CD4-positive, alpha-beta T cell (primary cell): ENCODE results near the gene RPL21. TPM values are rescaled to one million over a fixed set of nuclear protein-coding genes. Genes with fewer than 3 reads are reported as not detected.
A peak's percentile ranks its signal among the peaks of the same experiment; 100 is the strongest.

ENCODE experiments used
- ATAC-seq: fragments of 200-7000 bp; cut with Tn5 transposase; one replicate; pipeline ENCODE4 v1.10.0; 2022; ENCODE audit warnings: mild to moderate bottlenecking; ENCODE audit not compliant: poor library complexity
- CTCF ChIA-PET: fragments of 350-600 bp; sonication (Branson Sonifier 250); formaldehyde crosslinking; loops from one replicate; lab custom pipeline; 2021; ENCODE audit warnings: antibody characterized with exemption, inconsistent platforms; lab: Charles Lee
- POLR2A ChIA-PET: fragments of 350-600 bp; sonication (Branson Sonifier 250); formaldehyde crosslinking; loops from one replicate; lab custom pipeline; 2021; ENCODE audit warnings: antibody characterized with exemption, inconsistent platforms; lab: Charles Lee
- DNase-seq, 14 experiments: peaks; one replicate each; pipeline ENCODE4 v3.0.0-alpha.2; 2013 to 2020; ENCODE audit warnings: mixed read lengths in 2 of 14
- H3K27ac ChIP-seq, 2 donors: one replicate each; pipeline versions ENCODE4 v1.5.1 to v1.7.0; 2013; ENCODE audit warnings: low read length in 2 of 2, low read depth in 1 of 2, mild to moderate bottlenecking in 1 of 2
- H3K27me3 ChIP-seq, 2 experiments: 1 replicate in 1 of 2; 2 replicates in 1 of 2; pipeline versions ENCODE4 v1.6.1 to v1.7.0; 2013; ENCODE audit warnings: low read length in 2 of 2, control low read depth in 1 of 2, mild to moderate bottlenecking in 1 of 2, moderate library complexity in 1 of 2; ENCODE audit not compliant: insufficient read depth in 2 of 2, control insufficient read depth in 1 of 2
- H3K36me3 ChIP-seq: one replicate; pipeline ENCODE4 v1.6.1; 2013; ENCODE audit warnings: low read length, control low read depth; ENCODE audit not compliant: insufficient read depth
- H3K4me1 ChIP-seq: one replicate; pipeline ENCODE4 v1.6.1; 2013; ENCODE audit warnings: low read length, control low read depth; ENCODE audit not compliant: insufficient read depth
- H3K4me3 ChIP-seq: one replicate; pipeline ENCODE4 v1.5.1; 2013; ENCODE audit warnings: mild to moderate bottlenecking, low read length, moderate library complexity
- H3K9me3 ChIP-seq, 2 experiments: 1 replicate in 1 of 2; 2 replicates in 1 of 2; pipeline versions ENCODE4 v1.6.1 to v1.7.0; 2013; ENCODE audit warnings: low read length in 2 of 2, mild to moderate bottlenecking in 2 of 2, control low read depth in 1 of 2, moderate library complexity in 1 of 2; ENCODE audit not compliant: control insufficient read depth in 1 of 2, insufficient read depth in 1 of 2
- H3K27ac Mint-ChIP-seq: one replicate; pipeline ENCODE4 v1.8.0; 2020; ENCODE audit warnings: mixed read lengths
- H3K27me3 Mint-ChIP-seq: one replicate; pipeline ENCODE4 v1.8.0; 2021; ENCODE audit warnings: mixed read lengths
- H3K36me3 Mint-ChIP-seq: one replicate; pipeline ENCODE4 v1.8.0; 2021; ENCODE audit warnings: low read depth, mixed read lengths
- H3K4me1 Mint-ChIP-seq: one replicate; pipeline ENCODE4 v1.8.0; 2021; ENCODE audit warnings: low read depth, mixed read lengths
- H3K4me3 Mint-ChIP-seq: one replicate; pipeline ENCODE4 v1.8.0; 2020; ENCODE audit warnings: mild to moderate bottlenecking, mixed read lengths
- H3K9me3 Mint-ChIP-seq: one replicate; pipeline ENCODE4 v1.8.0; 2020; ENCODE audit warnings: mixed read lengths
- intact Hi-C, 2 experiments: fragments of 100-400 bp; cut with DNase I in 1 of 2; cut with micrococcal nuclease in 1 of 2; formaldehyde crosslinking; loops; one replicate each; pipeline versions ENCODE4 v1.15.1 to v1.9.0; 2023 to 2025; cut with DNase I, micrococcal nuclease
- total RNA-seq, 174 experiments: library from RNA in 2 of 174; stranded (reverse) in 2 of 174; gene quantifications; one replicate each; pipeline ENCODE4 v1.2.3 and lab custom pipeline; 2021 to 2026
- TF ChIP-seq, protein P1 (sequence below): fragments of 200-600 bp; IDR thresholded peaks from one replicate; pipeline ENCODE4 v1.8.0; 2022; ENCODE audit warnings: antibody characterized with exemption, mild to moderate bottlenecking

RPL21 gene
- total RNA-seq, 2 experiments from 2014 or later, result 2,736 to 2,941 TPM

DNA sequence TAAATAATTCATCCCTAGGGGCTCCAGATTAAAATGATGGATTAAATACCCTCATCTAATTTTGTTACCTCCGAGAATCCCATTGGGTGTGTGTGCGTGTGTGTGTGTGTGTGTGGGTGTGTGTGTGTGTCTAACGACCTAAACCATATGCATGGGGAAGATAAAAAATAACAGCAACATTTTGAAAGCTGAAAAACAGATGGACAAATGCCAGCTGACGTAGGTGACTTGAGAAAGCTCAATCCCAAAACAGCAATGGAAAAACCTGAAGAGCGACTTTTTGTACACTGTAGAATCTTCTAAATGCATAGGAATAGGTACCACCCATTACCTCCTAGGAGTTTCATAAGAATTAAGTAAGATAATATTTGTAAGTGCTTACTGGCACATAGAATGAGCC, 8.7 kb upstream of the RPL21 start:
- ATAC-seq, result no peak
- TF ChIP-seq, protein P1, sequence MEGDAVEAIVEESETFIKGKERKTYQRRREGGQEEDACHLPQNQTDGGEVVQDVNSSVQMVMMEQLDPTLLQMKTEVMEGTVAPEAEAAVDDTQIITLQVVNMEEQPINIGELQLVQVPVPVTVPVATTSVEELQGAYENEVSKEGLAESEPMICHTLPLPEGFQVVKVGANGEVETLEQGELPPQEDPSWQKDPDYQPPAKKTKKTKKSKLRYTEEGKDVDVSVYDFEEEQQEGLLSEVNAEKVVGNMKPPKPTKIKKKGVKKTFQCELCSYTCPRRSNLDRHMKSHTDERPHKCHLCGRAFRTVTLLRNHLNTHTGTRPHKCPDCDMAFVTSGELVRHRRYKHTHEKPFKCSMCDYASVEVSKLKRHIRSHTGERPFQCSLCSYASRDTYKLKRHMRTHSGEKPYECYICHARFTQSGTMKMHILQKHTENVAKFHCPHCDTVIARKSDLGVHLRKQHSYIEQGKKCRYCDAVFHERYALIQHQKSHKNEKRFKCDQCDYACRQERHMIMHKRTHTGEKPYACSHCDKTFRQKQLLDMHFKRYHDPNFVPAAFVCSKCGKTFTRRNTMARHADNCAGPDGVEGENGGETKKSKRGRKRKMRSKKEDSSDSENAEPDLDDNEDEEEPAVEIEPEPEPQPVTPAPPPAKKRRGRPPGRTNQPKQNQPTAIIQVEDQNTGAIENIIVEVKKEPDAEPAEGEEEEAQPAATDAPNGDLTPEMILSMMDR, result no peak
- intact Hi-C loops, result no loop called here

DNA sequence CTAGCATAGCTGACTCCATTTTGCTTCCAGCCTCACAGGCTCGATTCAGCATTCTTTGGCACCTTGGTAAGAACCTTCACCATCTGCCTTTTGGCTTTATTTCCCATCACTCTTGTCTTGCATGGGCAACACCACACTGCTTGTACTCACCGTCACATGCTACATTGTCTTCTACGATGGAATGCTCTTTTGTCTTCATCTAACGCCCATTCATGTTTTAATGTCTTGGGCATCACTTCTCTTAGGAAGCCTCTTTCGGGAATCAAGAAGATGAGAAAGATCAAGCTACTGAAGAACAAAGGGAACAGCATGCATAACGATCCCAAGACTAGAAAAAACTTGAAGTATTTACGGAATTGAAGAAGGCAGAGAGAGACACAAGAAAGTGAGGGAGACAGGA, 5.7 kb upstream of the RPL21 start:
- ATAC-seq, result no peak
- POLR2A ChIA-PET, result interaction anchor here (1.0 kb wide), 1 partner anchor 25 kb away, joined by 3 read pairs; the partner anchor contains the start of gene RASL11A
- Histone ChIP-seq H3K4me1 (no peaks in the 10 kb centered on the region), H3K9me3 (no peaks in the 10 kb centered on the region), H3K27ac (no peak overlapping the region), H3K36me3 (no peaks in the 10 kb centered on the region), H3K27me3 (no peaks in the 10 kb centered on the region), H3K4me3 (no peak overlapping the region)
- peak overlapping the region; percentile 34 for H3K27ac Mint-ChIP-seq
- H3K27me3 Mint-ChIP-seq, result no peaks in the 10 kb centered on the region
- no peak for DNase-seq
- no peaks in the 10 kb centered on the region for H3K9me3 Mint-ChIP-seq
- TF ChIP-seq, protein P1, result no peak
- peaks cover 5% of the 10 kb centered on the region for H3K36me3 Mint-ChIP-seq
- H3K4me3 Mint-ChIP-seq, result no peak overlapping the region
- H3K4me1 Mint-ChIP-seq, result peaks cover 22% of the 10 kb centered on the region
- CTCF ChIA-PET, result no interaction called here
- intact Hi-C loops, result loop anchor here in 1 of 2 experiments (5.0 kb wide), 1 partner anchor 172 kb away; no protein-coding TSS in a partner anchor

More for the DNA sequence above, 8.7 kb upstream of the RPL21 start:
- Mint-ChIP-seq H3K27me3 (no peaks in the 10 kb centered on the region), H3K4me1 (peaks cover 6% of the 10 kb centered on the region), H3K27ac (no peak overlapping the region), H3K9me3 (no peaks in the 10 kb centered on the region), H3K4me3 (no peak overlapping the region), H3K36me3 (peaks cover 4% of the 10 kb centered on the region)
- H3K9me3 ChIP-seq, result no peaks in the 10 kb centered on the region
- no peak for DNase-seq
- ChIA-PET CTCF (no interaction called here), POLR2A (no interaction called here)
- H3K4me3 ChIP-seq, result no peak overlapping the region
- H3K27ac ChIP-seq, result no peak overlapping the region
- no peaks in the 10 kb centered on the region for H3K36me3 ChIP-seq
- no peaks in the 10 kb centered on the region for H3K27me3 ChIP-seq
- H3K4me1 ChIP-seq, result no peaks in the 10 kb centered on the region

DNA sequence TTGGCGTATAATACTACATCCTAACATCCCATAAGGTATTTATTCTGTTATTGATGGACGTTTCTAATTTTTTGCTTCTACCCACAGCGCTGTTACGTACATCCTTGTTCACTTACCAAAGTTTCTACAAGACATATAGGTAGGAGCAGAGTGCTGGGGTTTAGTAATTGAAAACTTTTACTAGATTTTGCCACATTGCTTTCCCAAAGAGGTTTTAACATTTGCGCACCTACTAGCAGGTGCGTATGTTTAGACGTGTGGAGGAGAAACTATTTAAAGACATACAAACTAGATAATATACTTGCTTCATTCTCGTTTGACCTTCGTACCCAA, 559 bp upstream of the RPL21 start:
- peak overlapping the region; percentile 99 for H3K27ac Mint-ChIP-seq
- TF ChIP-seq, protein P1, result no peak
- H3K9me3 Mint-ChIP-seq, result no peaks in the 10 kb centered on the region
- H3K27me3 Mint-ChIP-seq, result no peaks in the 10 kb centered on the region
- DNase-seq (no peak), ATAC-seq (peak; percentile 61)
- Histone ChIP-seq H3K36me3 (peaks cover 26% of the 10 kb centered on the region), H3K9me3 (no peaks in the 10 kb centered on the region), H3K4me3 (peak overlapping the region; percentile 69), H3K4me1 (peaks cover 23% of the 10 kb centered on the region), H3K27ac (peak overlapping the region; percentile 90 to 98), H3K27me3 (no peaks in the 10 kb centered on the region)
- CTCF ChIA-PET, result interaction anchor here (0.8 kb wide), 1 partner anchor 20 kb away, joined by 3 read pairs; the partner anchor contains the start of gene RASL11A
- H3K36me3 Mint-ChIP-seq, result peaks cover 55% of the 10 kb centered on the region
- H3K4me3 Mint-ChIP-seq, result peak overlapping the region; percentile 95
- intact Hi-C loops, result loop anchor here (1.0 to 10.0 kb wide), 11 partner anchors 20 to 1946 kb away; partner anchors contain the start of genes CDK8 (in 1 of the 2), GTF3A (in 1 of the 2), LNX2 (in 1 of the 2) and MTIF3 (in 1 of the 2)
- POLR2A ChIA-PET, result interaction anchor here (0.6 to 1.1 kb wide), 21 partner anchors 11 to 898 kb away, joined by 3 to 16 read pairs (median 5); partner anchors contain the start of genes LNX2, MTIF3 and RASL11A
- peaks cover 63% of the 10 kb centered on the region for H3K4me1 Mint-ChIP-seq
